ENCODE data around the gene PPP2R2C.

The PPP2R2C gene

GRCh38 chr4:6395466-6396228, 76.8 kb downstream of the PPP2R2C start:
- no peak for DNase-seq (ENCODE audit: low read depth)

GRCh38 chr4:6394671-6395081, 77.7 kb downstream of the PPP2R2C start:
- DNase-seq (ENCODE audit: low read depth): no peak

GRCh38 chr4:6393544-6394475, 78.6 kb downstream of the PPP2R2C start:
- no peak for DNase-seq (ENCODE audit: low read depth)

GRCh38 chr4:6393066-6393465, 79.3 kb downstream of the PPP2R2C start:
- DNase-seq (ENCODE audit: low read depth): no peak

- no peak for DNase-seq (ENCODE audit: low read depth)
Observed at GRCh38 chr4:6392407-6392806, 80.0 kb downstream of the PPP2R2C start.

GRCh38 chr4:6391852-6392188, 80.6 kb downstream of the PPP2R2C start:
- no peak for DNase-seq (ENCODE audit: low read depth)

- no peak for DNase-seq (ENCODE audit: low read depth)
Observed at GRCh38 chr4:6391186-6391851, 81.1 kb downstream of the PPP2R2C start.

GRCh38 chr4:6390356-6390755, 82.1 kb downstream of the PPP2R2C start:
- no peak for DNase-seq (ENCODE audit: low read depth)

- DNase-seq (ENCODE audit: low read depth): no peak
Observed at GRCh38 chr4:6389142-6389825, 83.1 kb downstream of the PPP2R2C start.

GRCh38 chr4:6388713-6389112, 83.7 kb downstream of the PPP2R2C start:
- DNase-seq (ENCODE audit: low read depth): no peak

- no peak for DNase-seq (ENCODE audit: low read depth)
Observed at GRCh38 chr4:6387946-6388345, 84.5 kb downstream of the PPP2R2C start.

GRCh38 chr4:6386091-6386490, 86.3 kb downstream of the PPP2R2C start:
- no peak for DNase-seq (ENCODE audit: low read depth)

- DNase-seq (ENCODE audit: low read depth): no peak
Observed at GRCh38 chr4:6385288-6385687, 87.1 kb downstream of the PPP2R2C start.

- DNase-seq (ENCODE audit: low read depth): no peak
Observed at GRCh38 chr4:6384541-6384940, 87.9 kb downstream of the PPP2R2C start.

GRCh38 chr4:6383929-6384328, 88.5 kb downstream of the PPP2R2C start:
- no peak for DNase-seq (ENCODE audit: low read depth)

GRCh38 chr4:6383009-6383404, 89.4 kb downstream of the PPP2R2C start:
- DNase-seq (ENCODE audit: low read depth): no peak

- DNase-seq (ENCODE audit: low read depth): no peak
Observed at GRCh38 chr4:6381571-6382123, 90.8 kb downstream of the PPP2R2C start.

GRCh38 chr4:6380746-6381410, 91.5 kb downstream of the PPP2R2C start:
- no peak for DNase-seq (ENCODE audit: low read depth)

GRCh38 chr4:6379767-6380745, 92.4 kb downstream of the PPP2R2C start:
- DNase-seq (ENCODE audit: low read depth): no peak

Data from GM04504 (cell line).